Endothelial cell of umbilical vein (primary cell): ENCODE data around the gene AGA. TPM values are rescaled to one million over a fixed set of nuclear protein-coding genes. Genes with fewer than 3 reads are reported as not detected.

Source experiments
- BruUV-seq: library from RNA; stranded (reverse); fragments of 400-500 nt; replicated peaks from 2 replicates; lab custom pipeline; 2021; lab: Mats Ljungman, UMichigan
- CTCF ChIA-PET: fragments of 300-600, 350-600 bp; sonication (Branson Sonifier 250); formaldehyde crosslinking; loops from one replicate; lab custom pipeline; 2021; ENCODE audit warnings: antibody characterized with exemption, inconsistent platforms; lab: Charles Lee
- POLR2A ChIA-PET: fragments of 300-600, 350-600 bp; sonication (Branson Sonifier 250); formaldehyde crosslinking; loops from one replicate; lab custom pipeline; 2021; ENCODE audit warnings: antibody characterized with exemption, inconsistent platforms; lab: Charles Lee
- DNase-seq: peaks from one replicate; pipeline ENCODE4 v3.0.0-alpha.2; 2011; ENCODE audit warnings: low read depth, low spot score
- FAIRE-seq: peaks from 2 replicates; lab custom pipeline; 2011; peaks lifted over from hg19 to GRCh38; lab: Jason Lieb, UNC
- H2AFZ ChIP-seq: 2 replicates; pipeline ENCODE4 v1.6.0; 2012; ENCODE audit warnings: low read depth, low read length, control low read depth, inconsistent platforms
- H3K27ac ChIP-seq: 2 replicates; pipeline ENCODE4 v1.5.1; 2011; ENCODE audit warnings: low read depth, mild to moderate bottlenecking, control low read depth, low read length, moderate library complexity; ENCODE audit not compliant: insufficient read depth
- H3K27me3 ChIP-seq, 2 experiments: 2 replicates each; pipeline versions ENCODE4 v1.6.0 to v1.6.1; 2011; ENCODE audit warnings: low read length in 2 of 2, mixed read lengths in 1 of 2; ENCODE audit not compliant: control insufficient read depth in 2 of 2, insufficient read depth in 2 of 2
- H3K36me3 ChIP-seq, 2 experiments: 2 replicates in 1 of 2; 3 replicates in 1 of 2; pipeline ENCODE4 v1.5.1; 2011; ENCODE audit warnings: low read length in 2 of 2, mild to moderate bottlenecking in 1 of 2, moderate library complexity in 1 of 2; ENCODE audit not compliant: control insufficient read depth in 2 of 2, insufficient read depth in 2 of 2; ENCODE audit errors: extremely low read depth in 1 of 2
- H3K4me1 ChIP-seq: 3 replicates; pipeline ENCODE4 v1.5.1; 2011; ENCODE audit warnings: mild to moderate bottlenecking, low read length; ENCODE audit not compliant: control insufficient read depth, insufficient read depth; ENCODE audit errors: extremely low read depth
- H3K4me2 ChIP-seq: 2 replicates; pipeline ENCODE4 v1.6.1; 2011; ENCODE audit warnings: low read length, control low read depth, mixed read lengths; ENCODE audit not compliant: insufficient read depth
- H3K4me3 ChIP-seq, 3 experiments: fragments of 200-600 bp in 1 of 3; sonication (generic), shearing (Covaris generic) in 1 of 3; replicated peaks in 1 of 3; 2 replicates each; pipeline ENCODE4 v1.5.1; 2011 to 2016; ENCODE audit warnings: control low read depth in 3 of 3, low read length in 3 of 3, mild to moderate bottlenecking in 2 of 3, inconsistent platforms in 1 of 3, low read depth in 1 of 3, moderate library complexity in 1 of 3; ENCODE audit not compliant: insufficient read depth in 1 of 3
- H3K79me2 ChIP-seq: 2 replicates; pipeline ENCODE4 v1.6.0; 2012; ENCODE audit warnings: low read length, inconsistent platforms; ENCODE audit not compliant: control insufficient read depth, insufficient read depth
- H3K9ac ChIP-seq: replicated peaks from 2 replicates; pipeline ENCODE3; 2011; ENCODE audit warnings: low read length, control low read depth; ENCODE audit not compliant: insufficient read depth; ENCODE audit errors: extremely low read depth
- H3K9me1 ChIP-seq: replicated peaks from 3 replicates; pipeline ENCODE4 v1.6.0; 2011; ENCODE audit warnings: mild to moderate bottlenecking, low read length; ENCODE audit not compliant: control insufficient read depth, insufficient read depth; ENCODE audit errors: extremely low read depth
- H3K9me3 ChIP-seq: replicated peaks from 2 replicates; pipeline ENCODE4 v1.5.1; 2012; ENCODE audit warnings: low read length, inconsistent platforms; ENCODE audit not compliant: control insufficient read depth, insufficient read depth
- H4K20me1 ChIP-seq: replicated peaks from 2 replicates; pipeline ENCODE3; 2011; ENCODE audit warnings: mild to moderate bottlenecking, low read length; ENCODE audit not compliant: control insufficient read depth, insufficient read depth; ENCODE audit errors: extremely low read depth
- MYC ChIP-seq: IDR thresholded peaks from one replicate; pipeline ENCODE4 v1.6.1; 2011; ENCODE audit warnings: mild to moderate bottlenecking, low read depth, low read length
- POLR2AphosphoS5 ChIP-seq: IDR thresholded peaks from 2 replicates; pipeline ENCODE4 v1.6.1; 2012; ENCODE audit warnings: low read depth, mild to moderate bottlenecking, control low read depth, low read length, moderate library complexity; ENCODE audit not compliant: insufficient read depth
- dilution Hi-C: fragments of 300-500 bp; cut with MboI; formaldehyde crosslinking; loops from one replicate; pipeline ENCODE4 v1.15.0; 2019; ENCODE audit warnings: low sequenced_read_pairs; ENCODE audit not compliant: extremely low pct_ligation_motif_present
- intact Hi-C: fragments of 100-400 bp; cut with micrococcal nuclease; formaldehyde crosslinking; loops from one replicate; pipeline ENCODE4 v1.10.0; 2022
- polyA plus RNA-seq, 4 experiments: library from polyadenylated mRNA; depleted of rRNA in 3 of 4; stranded (reverse) in 3 of 4; unstranded in 1 of 4; fragments of >200 nt; gene quantifications; 2 replicates each; pipeline versions ENCODE4 v1.2.1 to v1.2.3, GENCODE V29; 2011 to 2012; ENCODE audit warnings: missing spikeins in 1 of 4
- total RNA-seq: library from RNA; stranded (reverse); gene quantifications from 2 replicates; pipeline ENCODE4 v1.2.3, GENCODE V29; 2021

Gene AGA
- total and polyA plus RNA-seq, 2 donors (not counting 3 experiments of a cell fraction or from before 2014, with no cell fraction given): 14.1 to 16.9 TPM

- no TSS peak for BruUV-seq
- POLR2A ChIA-PET: no interaction called here
- H3K9me1 ChIP-seq: no peaks in the 10 kb centered on the region
- FAIRE-seq (no peak), DNase-seq (no peak)
- no peaks in the 10 kb centered on the region for H3K36me3 ChIP-seq
- CTCF ChIA-PET: no interaction called here
- intact Hi-C loops: no loop called here
- no peak overlapping the region for H3K4me2 ChIP-seq
- dilution Hi-C loops: no loop called here
- H3K4me3 ChIP-seq: no peak overlapping the region
- H3K27ac ChIP-seq: no peak overlapping the region
- H4K20me1 ChIP-seq: no peaks in the 10 kb centered on the region
- H3K9me3 ChIP-seq: no peaks in the 10 kb centered on the region
- H3K27me3 ChIP-seq: peaks cover 0 to 2% of the 10 kb centered on the region in 2 experiments
- no peak overlapping the region for H3K9ac ChIP-seq
- TF ChIP-seq POLR2AphosphoS5 (no peak), MYC (no peak)
- H3K4me1 ChIP-seq: no peaks in the 10 kb centered on the region
- H2AFZ ChIP-seq: no peak overlapping the region
- no peaks in the 10 kb centered on the region for H3K79me2 ChIP-seq
Measured at GRCh38 chr4:177405508-177405907, 36.7 kb downstream of the AGA start.

- intact Hi-C loops: no loop called here
- no peaks in the 10 kb centered on the region for H3K79me2 ChIP-seq
Measured at GRCh38 chr4:177404986-177405385, 37.3 kb downstream of the AGA start.

More at GRCh38 chr4:177404986-177405385, 37.3 kb downstream of the AGA start:
- dilution Hi-C loops: no loop called here
- ChIA-PET POLR2A (no interaction called here), CTCF (no interaction called here)
- no peaks in the 10 kb centered on the region for H3K4me1 ChIP-seq
- H3K36me3 ChIP-seq: no peaks in the 10 kb centered on the region
- no TSS peak for BruUV-seq
- DNase-seq: no peak
- H3K4me3 ChIP-seq: no peak overlapping the region
- H3K9me3 ChIP-seq: no peaks in the 10 kb centered on the region
- no peak overlapping the region for H3K4me2 ChIP-seq
- no peak overlapping the region for H2AFZ ChIP-seq
- no peak for TF ChIP-seq POLR2AphosphoS5
- H3K27ac ChIP-seq: no peak overlapping the region
- H4K20me1 ChIP-seq: no peaks in the 10 kb centered on the region
- H3K27me3 ChIP-seq: peaks cover 0 to 2% of the 10 kb centered on the region in 2 experiments
- H3K9ac ChIP-seq: no peak overlapping the region
- no peaks in the 10 kb centered on the region for H3K9me1 ChIP-seq
- FAIRE-seq: no peak
